Activated CD8-positive, alpha-beta T cell treated with anti-CD3 and anti-CD28 coated beads for 36 hours (primary cell): Measurements from ENCODE around the gene PEAK1. TPM values are rescaled to one million over a fixed set of nuclear protein-coding genes. Genes with fewer than 3 reads are reported as not detected.

Experiments used
- ATAC-seq: fragments of 200-7000 bp; cut with Tn5 transposase; one replicate; pipeline ENCODE4 v1.10.0; 2021; ENCODE audit warnings: mild to moderate bottlenecking, moderate library complexity
- CTCF ChIA-PET: fragments of 350-600 bp; sonication (Branson Sonifier 250); formaldehyde crosslinking; loops from one replicate; lab custom pipeline; 2021; ENCODE audit warnings: antibody characterized with exemption; lab: Charles Lee
- POLR2A ChIA-PET: fragments of 350-600 bp; sonication (Branson Sonifier 250); formaldehyde crosslinking; loops from one replicate; lab custom pipeline; 2021; ENCODE audit warnings: antibody characterized with exemption; lab: Charles Lee
- DNase-seq: peaks from one replicate; pipeline ENCODE4 v3.0.0-alpha.2; 2020
- H3K27ac Mint-ChIP-seq: one replicate; pipeline ENCODE4 v1.8.0; 2021; ENCODE audit warnings: mild to moderate bottlenecking, mixed read lengths
- H3K27me3 Mint-ChIP-seq: one replicate; pipeline ENCODE4 v1.8.0; 2021; ENCODE audit warnings: mixed read lengths
- H3K36me3 Mint-ChIP-seq: one replicate; pipeline ENCODE4 v1.8.0; 2021; ENCODE audit warnings: low read depth, mixed read lengths
- H3K4me1 Mint-ChIP-seq: one replicate; pipeline ENCODE4 v1.8.0; 2021; ENCODE audit warnings: low read depth, mixed read lengths
- H3K4me3 Mint-ChIP-seq: one replicate; pipeline ENCODE4 v1.8.0; 2021; ENCODE audit warnings: mild to moderate bottlenecking, moderate library complexity, mixed read lengths
- H3K9me3 Mint-ChIP-seq: one replicate; pipeline ENCODE4 v1.8.0; 2021; ENCODE audit warnings: mixed read lengths
- intact Hi-C: fragments of 100-400 bp; cut with micrococcal nuclease; formaldehyde crosslinking; loops from one replicate; pipeline ENCODE4 v1.10.0; 2022
- total RNA-seq, 2 experiments: library from RNA; stranded (reverse); gene quantifications; one replicate each; pipeline ENCODE4 v1.2.3, GENCODE V29; 2021
- TF ChIP-seq, protein P1 (sequence below): fragments of 200-600 bp; IDR thresholded peaks from one replicate; pipeline ENCODE4 v1.8.0; 2022; ENCODE audit warnings: antibody characterized with exemption, mild to moderate bottlenecking

Gene PEAK1
- total RNA-seq, 2 experiments from 2014 or later, result 32.1 to 36.1 TPM

DNA sequence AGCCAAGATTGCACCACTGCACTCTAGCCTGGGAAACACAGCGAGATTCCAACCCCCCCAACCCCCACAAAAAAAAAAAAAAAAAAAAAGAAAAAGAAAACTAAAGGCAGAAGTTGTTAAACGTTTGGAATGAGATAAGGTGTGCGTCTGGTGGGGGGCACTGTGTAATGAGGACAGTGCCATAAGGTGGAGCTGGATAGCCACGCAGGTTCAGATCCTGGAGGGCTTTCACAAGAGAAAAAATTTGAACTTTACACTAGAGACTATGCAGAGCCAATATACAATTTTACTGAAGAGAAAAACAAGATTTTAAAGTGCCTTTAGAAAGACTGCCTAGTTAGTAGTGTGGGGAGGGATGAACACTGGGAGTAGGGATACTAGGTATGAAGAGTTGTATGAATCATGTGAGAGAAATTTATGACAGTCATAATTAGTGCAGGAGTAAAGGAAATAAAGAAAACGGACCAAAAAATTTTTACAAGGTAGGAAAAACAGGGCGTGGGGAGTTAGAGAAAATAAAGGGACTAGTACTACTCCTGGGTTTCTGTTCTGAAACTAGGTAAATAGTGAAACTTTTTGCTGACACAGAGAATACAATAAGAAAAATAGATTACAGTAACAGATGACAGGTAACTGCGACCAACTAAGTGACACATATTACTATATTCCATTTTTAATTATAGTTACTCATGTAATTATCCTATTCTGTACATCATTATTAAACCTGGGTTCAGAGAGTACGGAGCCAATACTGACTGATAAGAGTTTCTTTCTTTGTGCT, 108.1 kb downstream of the PEAK1 start:
- CTCF ChIA-PET, result no interaction called here
- DNase-seq, result no peak
- POLR2A ChIA-PET, result no interaction called here
- peaks cover 5% of the 10 kb centered on the region for H3K4me1 Mint-ChIP-seq
- no peaks in the 10 kb centered on the region for H3K27me3 Mint-ChIP-seq
- H3K27ac Mint-ChIP-seq, result no peak overlapping the region
- TF ChIP-seq, protein P1, sequence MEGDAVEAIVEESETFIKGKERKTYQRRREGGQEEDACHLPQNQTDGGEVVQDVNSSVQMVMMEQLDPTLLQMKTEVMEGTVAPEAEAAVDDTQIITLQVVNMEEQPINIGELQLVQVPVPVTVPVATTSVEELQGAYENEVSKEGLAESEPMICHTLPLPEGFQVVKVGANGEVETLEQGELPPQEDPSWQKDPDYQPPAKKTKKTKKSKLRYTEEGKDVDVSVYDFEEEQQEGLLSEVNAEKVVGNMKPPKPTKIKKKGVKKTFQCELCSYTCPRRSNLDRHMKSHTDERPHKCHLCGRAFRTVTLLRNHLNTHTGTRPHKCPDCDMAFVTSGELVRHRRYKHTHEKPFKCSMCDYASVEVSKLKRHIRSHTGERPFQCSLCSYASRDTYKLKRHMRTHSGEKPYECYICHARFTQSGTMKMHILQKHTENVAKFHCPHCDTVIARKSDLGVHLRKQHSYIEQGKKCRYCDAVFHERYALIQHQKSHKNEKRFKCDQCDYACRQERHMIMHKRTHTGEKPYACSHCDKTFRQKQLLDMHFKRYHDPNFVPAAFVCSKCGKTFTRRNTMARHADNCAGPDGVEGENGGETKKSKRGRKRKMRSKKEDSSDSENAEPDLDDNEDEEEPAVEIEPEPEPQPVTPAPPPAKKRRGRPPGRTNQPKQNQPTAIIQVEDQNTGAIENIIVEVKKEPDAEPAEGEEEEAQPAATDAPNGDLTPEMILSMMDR, result no peak
- H3K9me3 Mint-ChIP-seq, result no peaks in the 10 kb centered on the region
- H3K4me3 Mint-ChIP-seq, result no peak overlapping the region
- intact Hi-C loops, result no loop called here
- no peak for ATAC-seq
- H3K36me3 Mint-ChIP-seq, result no peaks in the 10 kb centered on the region

DNA sequence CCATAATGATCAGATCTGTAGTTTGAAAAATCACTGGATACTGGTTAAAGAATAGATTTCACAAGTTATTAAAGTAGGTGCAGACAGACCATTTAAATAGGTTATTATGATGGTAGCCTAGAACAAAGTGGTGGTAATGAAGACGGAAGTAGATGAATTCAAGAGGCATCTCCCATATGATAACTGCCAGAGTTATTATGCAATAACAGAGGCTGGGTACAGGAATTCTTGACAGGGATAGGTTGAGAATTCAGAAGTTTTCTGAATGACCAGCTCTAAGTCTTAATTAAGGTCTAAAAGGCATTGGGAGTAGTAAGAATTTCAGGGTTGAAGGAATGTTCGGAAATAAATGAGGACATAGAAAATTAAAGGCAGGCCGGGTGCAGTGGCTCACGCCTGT, 108.9 kb downstream of the PEAK1 start:
- intact Hi-C loops, result no loop called here
- TF ChIP-seq, protein P1, result no peak
- peaks cover 5% of the 10 kb centered on the region for H3K4me1 Mint-ChIP-seq
- H3K36me3 Mint-ChIP-seq, result no peaks in the 10 kb centered on the region
- ChIA-PET CTCF (no interaction called here), POLR2A (no interaction called here)
- H3K27ac Mint-ChIP-seq, result no peak overlapping the region
- no peak overlapping the region for H3K4me3 Mint-ChIP-seq
- ATAC-seq (no peak), DNase-seq (no peak)
- H3K27me3 Mint-ChIP-seq, result no peaks in the 10 kb centered on the region
- H3K9me3 Mint-ChIP-seq, result no peaks in the 10 kb centered on the region

DNA sequence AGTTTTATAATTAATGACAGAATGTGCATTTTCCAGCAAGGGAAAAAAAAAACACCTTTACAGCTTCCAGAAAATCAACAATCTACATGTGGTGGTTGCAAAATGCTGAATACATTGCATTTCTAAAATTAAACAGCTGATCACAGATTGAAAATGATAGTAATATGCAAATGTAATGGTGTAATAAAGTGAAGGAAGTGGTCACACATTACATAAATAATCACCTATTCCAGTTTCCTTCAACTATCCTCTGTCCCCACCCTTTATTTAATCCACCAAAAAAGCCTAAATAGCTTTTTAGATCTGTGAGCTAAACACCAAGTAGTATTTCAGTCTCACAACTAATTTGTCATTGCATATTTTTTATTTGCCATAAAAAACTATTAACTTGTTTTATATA, 110.5 kb downstream of the PEAK1 start:
- ATAC-seq, result no peak
- no peak overlapping the region for H3K4me3 Mint-ChIP-seq
- intact Hi-C loops, result no loop called here
- CTCF ChIA-PET, result no interaction called here
- no peaks in the 10 kb centered on the region for H3K36me3 Mint-ChIP-seq
- peaks cover 5% of the 10 kb centered on the region for H3K4me1 Mint-ChIP-seq
- POLR2A ChIA-PET, result no interaction called here
- TF ChIP-seq, protein P1, result no peak
- H3K9me3 Mint-ChIP-seq, result no peaks in the 10 kb centered on the region
- no peaks in the 10 kb centered on the region for H3K27me3 Mint-ChIP-seq
- no peak for DNase-seq
- no peak overlapping the region for H3K27ac Mint-ChIP-seq

DNA sequence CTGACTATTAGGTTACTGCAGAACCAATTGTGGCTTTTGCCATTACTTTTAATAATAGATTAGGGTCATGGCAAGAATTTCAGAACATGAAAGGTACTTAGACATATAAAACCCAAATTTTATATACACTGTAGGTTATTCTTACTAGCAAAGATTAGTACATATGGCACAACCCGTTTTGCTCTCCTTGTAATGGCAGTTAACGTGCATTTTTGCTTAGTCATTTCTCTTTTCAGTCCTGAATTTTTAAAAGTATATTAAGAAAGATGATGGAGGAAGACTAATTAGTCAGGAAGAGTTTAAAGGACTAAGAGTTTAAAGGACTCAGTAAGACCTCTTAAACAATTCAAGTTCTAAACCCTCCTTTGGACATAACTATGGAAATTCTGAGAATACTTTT, 114.0 kb downstream of the PEAK1 start:
- ChIA-PET CTCF (no interaction called here), POLR2A (no interaction called here)
- intact Hi-C loops, result no loop called here
- H3K4me1 Mint-ChIP-seq, result peaks cover 3% of the 10 kb centered on the region
- H3K4me3 Mint-ChIP-seq, result no peak overlapping the region
- no peaks in the 10 kb centered on the region for H3K36me3 Mint-ChIP-seq
- no peaks in the 10 kb centered on the region for H3K9me3 Mint-ChIP-seq
- ATAC-seq, result no peak
- TF ChIP-seq, protein P1, result no peak
- H3K27me3 Mint-ChIP-seq, result no peaks in the 10 kb centered on the region
- no peak for DNase-seq
- H3K27ac Mint-ChIP-seq, result no peak overlapping the region

DNA sequence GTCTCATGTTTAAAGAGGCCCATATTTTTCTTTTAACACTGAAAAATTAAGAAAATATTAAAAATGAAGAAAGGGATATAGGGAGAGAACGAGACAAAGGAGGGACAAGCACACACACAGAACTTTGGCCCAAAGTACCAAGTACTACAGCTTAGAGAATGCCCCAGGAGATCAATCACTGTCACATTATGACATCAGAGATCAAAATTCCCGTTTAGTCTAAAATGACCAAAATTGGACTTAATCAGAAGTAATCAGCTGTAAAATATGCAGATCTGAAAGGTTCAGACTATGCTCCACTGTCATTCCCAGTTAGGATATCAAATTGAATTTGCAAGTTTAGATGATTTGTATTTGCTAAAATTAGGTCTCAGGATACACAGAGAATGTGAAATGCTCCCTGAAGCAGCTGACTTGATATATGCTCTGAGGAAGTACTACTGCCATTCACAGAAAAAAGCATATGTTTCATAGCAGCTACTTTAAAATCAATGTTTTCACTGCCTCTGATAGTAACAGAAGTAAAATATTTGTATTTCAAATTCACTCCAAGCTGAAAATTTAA, 123.0 kb downstream of the PEAK1 start:
- ChIA-PET POLR2A (no interaction called here), CTCF (no interaction called here)
- Mint-ChIP-seq H3K9me3 (no peaks in the 10 kb centered on the region), H3K4me3 (no peak overlapping the region), H3K27me3 (no peaks in the 10 kb centered on the region), H3K27ac (no peak overlapping the region), H3K4me1 (no peaks in the 10 kb centered on the region), H3K36me3 (no peaks in the 10 kb centered on the region)
- ATAC-seq (no peak), DNase-seq (no peak)
- intact Hi-C loops, result no loop called here
- TF ChIP-seq, protein P1, result no peak
